GM23248 (cell line): ENCODE data around the gene SLC25A33. TPM values are rescaled to one million over a fixed set of nuclear protein-coding genes. Genes with fewer than 3 reads are reported as not detected.
"Not testable (repeated sequence)": the region's sequence is repeated elsewhere in the genome, so short reads cannot be mapped to it uniquely, and the experiment has no call there.

Experiments used
- DNase-seq: peaks from one replicate; pipeline ENCODE4 v3.0.0-alpha.2; 2015
- H2AFZ ChIP-seq: fragments of 200-600 bp; sonication (generic); 2 replicates; pipeline ENCODE4 v1.6.1; 2016; ENCODE audit warnings: antibody characterized with exemption
- H3F3A ChIP-seq: fragments of 200-600 bp; sonication (generic); 2 replicates; pipeline ENCODE4 v1.6.1; 2016; ENCODE audit warnings: mild to moderate bottlenecking, antibody characterized with exemption, mixed run types; ENCODE audit not compliant: insufficient read depth
- H3K27ac ChIP-seq: fragments of 200-600 bp; sonication (generic); 2 replicates; pipeline ENCODE4 v1.5.1; 2016; ENCODE audit warnings: mild to moderate bottlenecking
- H3K27me3 ChIP-seq: fragments of 200-600 bp; sonication (generic); replicated peaks from 2 replicates; pipeline ENCODE4 v1.6.1; 2016; ENCODE audit warnings: mild to moderate bottlenecking; ENCODE audit not compliant: insufficient read depth
- H3K36me3 ChIP-seq: fragments of 200-600 bp; sonication (generic); 2 replicates; pipeline ENCODE4 v1.6.1; 2016; ENCODE audit warnings: low read depth, mild to moderate bottlenecking
- H3K4me1 ChIP-seq: fragments of 200-600 bp; sonication (generic); 2 replicates; pipeline ENCODE4 v1.6.1; 2016; ENCODE audit warnings: mild to moderate bottlenecking; ENCODE audit not compliant: insufficient read depth
- H3K4me2 ChIP-seq: fragments of 200-600 bp; sonication (generic); one replicate; pipeline ENCODE4 v1.6.1; 2016; ENCODE audit warnings: mild to moderate bottlenecking; ENCODE audit not compliant: unreplicated experiment
- H3K4me3 ChIP-seq: fragments of 200-600 bp; sonication (generic); 2 replicates; pipeline ENCODE4 v1.5.1; 2016; ENCODE audit warnings: mild to moderate bottlenecking
- H3K79me2 ChIP-seq: fragments of 200-600 bp; sonication (generic); 2 replicates; pipeline ENCODE4 v1.6.1; 2016; ENCODE audit warnings: mild to moderate bottlenecking; ENCODE audit not compliant: insufficient read depth
- H3K9ac ChIP-seq: fragments of 200-600 bp; sonication (generic); 2 replicates; pipeline ENCODE4 v1.6.1; 2016; ENCODE audit warnings: mild to moderate bottlenecking
- H3K9me2 ChIP-seq: fragments of 200-600 bp; sonication (generic); 2 replicates; pipeline ENCODE4 v1.6.1; 2016; ENCODE audit warnings: mixed run types, mild to moderate bottlenecking, moderate library complexity; ENCODE audit not compliant: insufficient read depth
- H3K9me3 ChIP-seq: fragments of 200-600 bp; sonication (generic); one replicate; pipeline ENCODE4 v1.6.1; 2017; ENCODE audit warnings: low read depth
- H4K20me1 ChIP-seq: fragments of 200-600 bp; sonication (generic); 2 replicates; pipeline ENCODE4 v1.6.0; 2016; ENCODE audit not compliant: insufficient read depth
- EZH2 ChIP-seq: fragments of 200-600 bp; sonication (generic); IDR thresholded peaks from 2 replicates; pipeline ENCODE4 v1.6.1; 2018; ENCODE audit warnings: antibody characterized with exemption, mild to moderate bottlenecking; ENCODE audit not compliant: insufficient read depth, poor library complexity, severe bottlenecking
- EZH2phosphoT487 ChIP-seq: fragments of 200-600 bp; sonication (generic); IDR thresholded peaks from 2 replicates; pipeline ENCODE4 v1.6.1; 2018; ENCODE audit warnings: antibody characterized with exemption, moderate library complexity, mild to moderate bottlenecking, low read depth; ENCODE audit not compliant: insufficient read depth
- WGBS, 2 experiments: methylation state at CpG; one replicate each; pipeline ENCODE4 v1.1.6; 2015 to 2017; ENCODE audit warnings: low lambda C conversion rate in 2 of 2, low coverage in 1 of 2; ENCODE audit errors: missing lambda C conversion rate in 2 of 2; 5-methylcytosine and 5-hydroxymethylcytosine counted together
- in situ Hi-C: fragments of 300-500 bp; cut with MboI; formaldehyde crosslinking; loops from 2 replicates; pipeline ENCODE4 v1.15.0; 2020
- polyA plus RNA-seq: library from polyadenylated mRNA; unstranded; fragments of >200 nt; fragmentation: Nextera tagmentation; extraction: Ambion mirVana; gene quantifications from 2 replicates; pipeline ENCODE4 v1.2.1, GENCODE V29; 2016
- total RNA-seq: library from RNA; depleted of rRNA; stranded (reverse); fragments of >200 nt; shearing (Covaris generic); gene quantifications from 2 replicates; pipeline ENCODE4 v1.2.3, GENCODE V29; 2014

The SLC25A33 gene
- total and polyA plus RNA-seq, 2 experiments from 2014 or later = 4.2 to 5.8 TPM

GRCh38 chr1:9505143-9505542 lies 34.1 kb upstream of the SLC25A33 start:
- no peaks in the 10 kb centered on the region for H3F3A ChIP-seq
- H3K79me2 ChIP-seq = no peaks in the 10 kb centered on the region
- DNase-seq = no peak
- H3K9me3 ChIP-seq = no peaks in the 10 kb centered on the region
- in situ Hi-C loops = no loop called here
- H3K4me3 ChIP-seq = no peak overlapping the region
- H2AFZ ChIP-seq = no peak overlapping the region
- no peaks in the 10 kb centered on the region for H4K20me1 ChIP-seq
- 77 to 82% methylated on average over 8 of the region's 8 CpGs for WGBS, 2 experiments
- H3K27ac ChIP-seq = no peak overlapping the region
- H3K27me3 ChIP-seq = no peaks in the 10 kb centered on the region
- no peaks in the 10 kb centered on the region for H3K9me2 ChIP-seq
- no peaks in the 10 kb centered on the region for H3K36me3 ChIP-seq
- no peak for TF ChIP-seq EZH2phosphoT487
- TF ChIP-seq EZH2 = no peak
- H3K9ac ChIP-seq = no peak overlapping the region
- no peak overlapping the region for H3K4me2 ChIP-seq
- no peaks in the 10 kb centered on the region for H3K4me1 ChIP-seq

GRCh38 chr1:9506901-9507300 lies 32.4 kb upstream of the SLC25A33 start:
- no peak for TF ChIP-seq EZH2
- no peak for TF ChIP-seq EZH2phosphoT487
- no peaks in the 10 kb centered on the region for H3K4me1 ChIP-seq
- no peaks in the 10 kb centered on the region for H3K9me3 ChIP-seq
- H4K20me1 ChIP-seq = no peaks in the 10 kb centered on the region
- H3K27ac ChIP-seq = no peak overlapping the region
- H3K9me2 ChIP-seq = no peaks in the 10 kb centered on the region
- H3K79me2 ChIP-seq = no peaks in the 10 kb centered on the region
- H3K4me3 ChIP-seq = no peak overlapping the region
- H3K9ac ChIP-seq = no peak overlapping the region
- in situ Hi-C loops = no loop called here
- no peaks in the 10 kb centered on the region for H3F3A ChIP-seq
- DNase-seq = no peak
- H2AFZ ChIP-seq = no peak overlapping the region
- no peaks in the 10 kb centered on the region for H3K36me3 ChIP-seq
- WGBS, 2 experiments = 77 to 81% methylated on average over 8 of the region's 8 CpGs
- no peak overlapping the region for H3K4me2 ChIP-seq
- no peaks in the 10 kb centered on the region; the same call in 1 of the 2 replicates for H3K27me3 ChIP-seq

- Histone ChIP-seq H3K9ac (no peak overlapping the region), H4K20me1 (no peaks in the 10 kb centered on the region), H3K27ac (no peak overlapping the region), H3K4me1 (no peaks in the 10 kb centered on the region), H3K79me2 (no peaks in the 10 kb centered on the region), H3K36me3 (no peaks in the 10 kb centered on the region), H3K4me3 (no peak overlapping the region), H3K9me2 (no peaks in the 10 kb centered on the region), H2AFZ (no peak overlapping the region), H3K27me3 (no peaks in the 10 kb centered on the region; the same call in 1 of the 2 replicates), H3F3A (no peaks in the 10 kb centered on the region), H3K9me3 (no peaks in the 10 kb centered on the region), H3K4me2 (no peak overlapping the region)
- in situ Hi-C loops = no loop called here
- 80 to 84% methylated on average over 6 of the region's 6 CpGs for WGBS, 2 experiments
- TF ChIP-seq EZH2 = no peak
- no peak for TF ChIP-seq EZH2phosphoT487
- DNase-seq = no peak
Observed at GRCh38 chr1:9510130-9510529, 29.1 kb upstream of the SLC25A33 start.

- H3K9ac ChIP-seq, H3K4me3 ChIP-seq, H2AFZ ChIP-seq, H3K9me2 ChIP-seq, H3K4me2 ChIP-seq, H4K20me1 ChIP-seq, H3K9me3 ChIP-seq, H3F3A ChIP-seq, H3K36me3 ChIP-seq, DNase-seq, in situ Hi-C loops, H3K27ac ChIP-seq, H3K27me3 ChIP-seq, H3K4me1 ChIP-seq, H3K79me2 ChIP-seq: not testable (repeated sequence)
- 60 to 70% methylated on average over 9 of the region's 9 CpGs for WGBS, 2 experiments
Observed at GRCh38 chr1:9515550-9515949, 23.7 kb upstream of the SLC25A33 start.

DNA sequence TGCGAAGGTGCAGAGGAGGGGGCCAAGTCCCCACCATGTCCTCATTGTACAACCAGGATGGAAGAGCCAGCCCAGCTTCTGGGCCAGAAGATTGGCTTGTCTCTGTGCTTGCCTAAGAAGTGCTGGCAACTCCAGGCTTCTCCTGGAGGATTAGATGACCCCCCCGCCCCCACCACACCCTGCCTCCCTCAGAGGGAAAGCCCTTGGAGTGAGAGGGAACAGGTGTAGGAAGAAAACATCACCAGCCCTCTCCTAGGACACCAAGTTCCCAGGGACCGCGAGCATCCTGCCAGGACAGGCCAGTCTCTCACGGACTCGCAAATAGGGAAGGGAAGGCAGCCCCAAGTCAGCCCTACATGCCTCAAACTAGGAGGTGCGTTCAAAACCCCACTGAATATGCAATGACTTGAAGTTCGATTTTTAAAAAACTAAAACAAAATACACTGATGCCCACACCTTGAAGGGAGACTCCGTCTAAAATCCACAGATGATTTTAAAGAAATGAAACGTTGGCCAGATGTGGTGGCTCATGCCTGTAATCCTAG lies 20.7 kb upstream of the SLC25A33 start:
- no peak overlapping the region for H3K4me3 ChIP-seq
- H3F3A ChIP-seq = no peaks in the 10 kb centered on the region
- no peaks in the 10 kb centered on the region for H3K27me3 ChIP-seq
- no peak overlapping the region for H3K9ac ChIP-seq
- no peak overlapping the region for H3K4me2 ChIP-seq
- H3K9me3 ChIP-seq = no peaks in the 10 kb centered on the region
- no peak for DNase-seq
- in situ Hi-C loops = no loop called here
- H3K27ac ChIP-seq = no peak overlapping the region
- no peak for TF ChIP-seq EZH2phosphoT487
- no peak for TF ChIP-seq EZH2
- no peaks in the 10 kb centered on the region for H3K79me2 ChIP-seq
- no peaks in the 10 kb centered on the region for H3K36me3 ChIP-seq
- 73 to 76% methylated on average over 10 of the region's 10 CpGs for WGBS, 2 experiments
- H4K20me1 ChIP-seq = no peaks in the 10 kb centered on the region
- no peaks in the 10 kb centered on the region for H3K9me2 ChIP-seq
- H3K4me1 ChIP-seq = no peaks in the 10 kb centered on the region
- H2AFZ ChIP-seq = no peak overlapping the region
